GM23338 (cell line): ENCODE results near the gene ZNF71.

Experiments
- CREB1 ChIP-seq: fragments of 250-450 bp; sonication (Bioruptor Pico); IDR thresholded peaks from 2 replicates; pipeline ENCODE4 v1.5.0; 2020; ENCODE audit warnings: low read depth, mild to moderate bottlenecking, moderate library complexity
- TF ChIP-seq, protein P1 (sequence below), 2 experiments: fragments of 200-600 bp in 1 of 2; sonication (generic) in 1 of 2; conservative IDR thresholded peaks; 2 replicates each; pipeline versions ENCODE4 v1.5.1 to v1.6.1; 2016 to 2017; ENCODE audit warnings: antibody characterized with exemption in 2 of 2, low read depth in 2 of 2, mild to moderate bottlenecking in 2 of 2, moderate library complexity in 1 of 2

GRCh38 chr19:56667311-56667870 is 72.3 kb downstream of the ZNF71 start:
- TF ChIP-seq, protein P1, sequence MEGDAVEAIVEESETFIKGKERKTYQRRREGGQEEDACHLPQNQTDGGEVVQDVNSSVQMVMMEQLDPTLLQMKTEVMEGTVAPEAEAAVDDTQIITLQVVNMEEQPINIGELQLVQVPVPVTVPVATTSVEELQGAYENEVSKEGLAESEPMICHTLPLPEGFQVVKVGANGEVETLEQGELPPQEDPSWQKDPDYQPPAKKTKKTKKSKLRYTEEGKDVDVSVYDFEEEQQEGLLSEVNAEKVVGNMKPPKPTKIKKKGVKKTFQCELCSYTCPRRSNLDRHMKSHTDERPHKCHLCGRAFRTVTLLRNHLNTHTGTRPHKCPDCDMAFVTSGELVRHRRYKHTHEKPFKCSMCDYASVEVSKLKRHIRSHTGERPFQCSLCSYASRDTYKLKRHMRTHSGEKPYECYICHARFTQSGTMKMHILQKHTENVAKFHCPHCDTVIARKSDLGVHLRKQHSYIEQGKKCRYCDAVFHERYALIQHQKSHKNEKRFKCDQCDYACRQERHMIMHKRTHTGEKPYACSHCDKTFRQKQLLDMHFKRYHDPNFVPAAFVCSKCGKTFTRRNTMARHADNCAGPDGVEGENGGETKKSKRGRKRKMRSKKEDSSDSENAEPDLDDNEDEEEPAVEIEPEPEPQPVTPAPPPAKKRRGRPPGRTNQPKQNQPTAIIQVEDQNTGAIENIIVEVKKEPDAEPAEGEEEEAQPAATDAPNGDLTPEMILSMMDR (conservative IDR thresholded peaks at IDR 0.05; ENCODE audit: low read depth in 2 of 2): no peak
- TF ChIP-seq CREB1 (CRISPR knock-in tag): no peak
